ENCODE measurements around the gene CCDC116. TPM values are rescaled to one million over a fixed set of nuclear protein-coding genes. Genes with fewer than 3 reads are reported as not detected.

The CCDC116 gene
- total RNA-seq, 2 donors from 2014 or later: 0.27 to 3.1 TPM

GRCh38 chr22:21624880-21625791, 7.4 kb upstream of the CCDC116 start:
- H3K4me3 ChIP-seq: no peak overlapping the region
- H3K4me1 ChIP-seq (replicated peaks): peaks cover 19% of the 10 kb centered on the region
- H3K27ac ChIP-seq: no peak overlapping the region
- H3K9me3 ChIP-seq: no peaks in the 10 kb centered on the region
- intact Hi-C loops (cut with DNase I): no loop called here
- H3K36me3 ChIP-seq: no peaks in the 10 kb centered on the region
- DNase-seq (ENCODE audit: low spot score): no peak
- no peak for TF ChIP-seq CTCF (IDR thresholded peaks at IDR 0.05)
- TF ChIP-seq POLR2AphosphoS5 (IDR thresholded peaks at IDR 0.05): no peak
- no peak for TF ChIP-seq POLR2A (IDR thresholded peaks at IDR 0.05)
- 81% methylated on average over 12 of the region's 12 CpGs for WGBS
- no peaks in the 10 kb centered on the region for H3K27me3 ChIP-seq (replicated peaks; ENCODE audit: insufficient read depth)

- H3K4me3 ChIP-seq: no peak overlapping the region
- 70% methylated on average over 4 of the region's 4 CpGs for WGBS
- H3K36me3 ChIP-seq: no peaks in the 10 kb centered on the region
- H3K27me3 ChIP-seq (replicated peaks; ENCODE audit: insufficient read depth): no peaks in the 10 kb centered on the region
- H3K9me3 ChIP-seq: no peaks in the 10 kb centered on the region
- DNase-seq (ENCODE audit: low spot score): no peak
- no peak overlapping the region for H3K27ac ChIP-seq
- peaks cover 19% of the 10 kb centered on the region for H3K4me1 ChIP-seq (replicated peaks)
- intact Hi-C loops (cut with DNase I): no loop called here
- no peak for TF ChIP-seq POLR2AphosphoS5 (IDR thresholded peaks at IDR 0.05)
- TF ChIP-seq CTCF (IDR thresholded peaks at IDR 0.05): no peak
- no peak for TF ChIP-seq POLR2A (IDR thresholded peaks at IDR 0.05)
Observed at GRCh38 chr22:21626073-21626734, 6.4 kb upstream of the CCDC116 start.

GRCh38 chr22:21626735-21627469, 5.7 kb upstream of the CCDC116 start:
- peaks cover 19% of the 10 kb centered on the region for H3K4me1 ChIP-seq (replicated peaks)
- no peaks in the 10 kb centered on the region for H3K27me3 ChIP-seq (replicated peaks; ENCODE audit: insufficient read depth)
- H3K36me3 ChIP-seq: no peaks in the 10 kb centered on the region
- TF ChIP-seq POLR2A (IDR thresholded peaks at IDR 0.05) (no peak), CTCF (IDR thresholded peaks at IDR 0.05) (no peak), POLR2AphosphoS5 (IDR thresholded peaks at IDR 0.05) (no peak)
- no peak overlapping the region for H3K4me3 ChIP-seq
- DNase-seq (ENCODE audit: low spot score): no peak
- no peaks in the 10 kb centered on the region for H3K9me3 ChIP-seq
- H3K27ac ChIP-seq: no peak overlapping the region
- intact Hi-C loops (cut with DNase I): no loop called here
- WGBS: 85% methylated on average over 11 of the region's 11 CpGs

- WGBS: 64% methylated on average over 67 of the region's 74 CpGs
- intact Hi-C loops (cut with DNase I): no loop called here
- Histone ChIP-seq H3K4me3 (peak overlapping the region; percentile 74 to 92), H3K9me3 (no peaks in the 10 kb centered on the region), H3K27ac (no peak overlapping the region), H3K27me3 (replicated peaks; ENCODE audit: insufficient read depth) (no peaks in the 10 kb centered on the region), H3K36me3 (no peaks in the 10 kb centered on the region), H3K4me1 (replicated peaks) (peaks cover 15% of the 10 kb centered on the region)
- no peak for DNase-seq (ENCODE audit: low spot score)
- TF ChIP-seq POLR2A (IDR thresholded peaks at IDR 0.05) (no peak), CTCF (IDR thresholded peaks at IDR 0.05) (no peak), POLR2AphosphoS5 (IDR thresholded peaks at IDR 0.05) (no peak)
Observed at GRCh38 chr22:21628386-21629254, 3.9 kb upstream of the CCDC116 start.

All from prostate gland (tissue), 2 donors.